Amniotic stem cell (primary cell): ENCODE measurements around the gene RNH1.

ENCODE experiments used
- DNase-seq: peaks from one replicate; lab custom pipeline; 2025; lab: John Stamatoyannopoulos, UW

The RNH1 gene

DNA sequence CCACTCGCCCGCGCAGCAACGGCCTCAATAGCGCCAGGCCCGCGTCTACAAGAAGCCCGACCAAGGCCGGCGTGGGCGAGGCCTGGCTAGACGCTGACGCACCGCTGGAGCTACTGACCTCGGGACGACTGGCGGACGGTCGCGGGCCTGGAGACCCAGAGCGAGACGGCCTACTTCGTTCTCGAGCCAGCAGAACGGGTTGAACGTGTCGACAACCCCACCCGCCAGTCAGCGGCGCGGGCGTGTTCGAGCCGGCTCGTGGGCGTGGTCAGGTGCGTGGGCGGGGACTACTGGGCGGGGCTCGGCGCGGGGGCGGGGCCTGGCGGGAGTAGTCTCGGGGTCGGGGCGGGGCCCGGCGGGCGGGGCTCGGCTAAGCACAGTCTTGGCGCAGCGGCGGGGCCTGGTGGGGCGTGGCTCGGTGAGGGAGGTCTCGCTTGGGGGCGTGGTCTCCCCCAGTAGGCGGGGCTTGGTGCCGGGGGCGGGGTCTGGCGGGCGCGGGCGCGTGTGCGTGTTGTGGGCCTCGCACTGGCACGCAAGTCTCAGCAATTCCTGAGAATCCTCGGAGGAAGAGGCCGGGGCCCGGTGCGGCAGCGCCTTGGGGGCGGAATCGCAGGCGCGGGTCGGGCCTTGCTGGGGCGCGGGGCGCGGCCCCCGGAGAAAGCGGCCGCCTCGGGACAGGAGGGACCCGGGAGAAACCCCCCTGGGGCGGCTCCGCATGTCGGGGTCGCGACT lies at the start of gene RNH1:
Gene RNH1 (minus strand): TSS at position 248 of the 732 bp plus-strand sequence. CDS start 5,080 bp downstream, outside the sequence.
- DNase-seq: peak; percentile 81

DNA sequence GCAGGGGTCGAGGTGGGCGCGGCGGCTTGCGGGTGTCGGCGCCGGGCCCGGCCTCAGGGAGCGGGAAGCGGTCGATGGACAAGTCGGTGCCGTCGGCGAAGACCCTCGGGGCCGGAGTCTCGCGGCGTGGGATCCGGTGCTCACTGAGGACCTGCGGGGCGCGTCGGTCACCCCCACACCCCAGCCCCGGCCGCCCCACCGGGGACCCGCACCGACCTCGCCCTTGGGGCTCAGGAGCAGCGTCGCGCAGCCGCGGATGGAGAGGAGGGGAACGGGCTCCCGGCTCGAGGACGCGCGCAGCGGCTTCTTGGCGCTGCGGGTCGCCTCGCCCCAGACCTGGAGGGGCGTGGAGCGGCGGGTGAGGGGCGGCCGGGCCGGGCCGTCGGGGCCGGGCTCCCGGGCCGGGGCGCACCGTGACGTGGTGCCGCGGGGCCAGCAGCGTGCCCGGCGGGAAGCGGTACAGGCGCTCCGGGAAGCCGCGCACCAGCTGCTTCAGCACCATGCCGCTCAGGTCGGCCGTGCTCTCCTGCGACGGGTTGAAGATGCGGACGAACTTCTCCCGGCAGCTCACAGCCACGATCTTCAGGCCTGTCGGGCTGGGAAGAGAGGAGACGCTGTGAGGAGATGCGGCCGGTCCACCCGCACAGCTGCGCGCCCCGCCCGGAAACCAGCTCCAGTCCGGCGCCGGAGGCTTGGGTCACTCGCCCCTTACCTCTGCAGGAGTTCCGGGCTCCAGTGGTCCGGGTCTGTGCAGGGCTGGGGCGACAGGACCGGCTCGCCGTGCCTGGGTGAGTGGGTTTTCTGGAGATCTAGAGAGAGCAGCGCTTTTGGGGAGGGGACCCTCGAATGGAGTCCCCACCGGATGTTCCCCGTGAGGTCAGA lies 49.0 kb upstream of the RNH1 start:
- no peak for DNase-seq

DNA sequence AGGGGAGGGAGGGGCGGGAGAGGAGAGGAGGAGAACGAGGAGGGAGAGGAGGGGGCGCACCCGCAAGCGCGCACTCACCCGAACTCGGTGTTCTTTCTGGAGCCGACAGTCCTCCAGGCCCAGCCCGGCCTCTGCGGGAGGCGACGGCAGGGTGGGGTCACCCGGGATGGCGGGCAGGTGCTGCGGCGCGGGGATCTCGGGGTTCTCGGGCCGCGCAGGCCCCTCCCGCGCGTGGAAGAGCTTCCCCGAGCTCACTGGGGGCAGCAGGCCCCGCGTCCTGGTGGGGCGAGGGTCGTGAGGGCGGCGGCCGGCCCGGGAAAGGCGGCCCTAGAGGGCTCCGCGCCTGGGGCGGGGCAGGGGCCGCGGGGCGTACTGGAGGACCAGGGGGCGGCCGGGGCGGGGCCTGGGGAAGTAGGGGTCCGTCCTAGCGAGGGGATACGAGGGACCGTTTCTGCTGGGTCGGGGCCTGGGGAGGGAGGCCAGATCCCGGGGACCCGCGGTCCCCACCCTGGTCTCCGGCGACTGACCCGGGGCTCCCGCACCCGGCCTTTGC lies 48.3 kb upstream of the RNH1 start:
- no peak for DNase-seq

DNA sequence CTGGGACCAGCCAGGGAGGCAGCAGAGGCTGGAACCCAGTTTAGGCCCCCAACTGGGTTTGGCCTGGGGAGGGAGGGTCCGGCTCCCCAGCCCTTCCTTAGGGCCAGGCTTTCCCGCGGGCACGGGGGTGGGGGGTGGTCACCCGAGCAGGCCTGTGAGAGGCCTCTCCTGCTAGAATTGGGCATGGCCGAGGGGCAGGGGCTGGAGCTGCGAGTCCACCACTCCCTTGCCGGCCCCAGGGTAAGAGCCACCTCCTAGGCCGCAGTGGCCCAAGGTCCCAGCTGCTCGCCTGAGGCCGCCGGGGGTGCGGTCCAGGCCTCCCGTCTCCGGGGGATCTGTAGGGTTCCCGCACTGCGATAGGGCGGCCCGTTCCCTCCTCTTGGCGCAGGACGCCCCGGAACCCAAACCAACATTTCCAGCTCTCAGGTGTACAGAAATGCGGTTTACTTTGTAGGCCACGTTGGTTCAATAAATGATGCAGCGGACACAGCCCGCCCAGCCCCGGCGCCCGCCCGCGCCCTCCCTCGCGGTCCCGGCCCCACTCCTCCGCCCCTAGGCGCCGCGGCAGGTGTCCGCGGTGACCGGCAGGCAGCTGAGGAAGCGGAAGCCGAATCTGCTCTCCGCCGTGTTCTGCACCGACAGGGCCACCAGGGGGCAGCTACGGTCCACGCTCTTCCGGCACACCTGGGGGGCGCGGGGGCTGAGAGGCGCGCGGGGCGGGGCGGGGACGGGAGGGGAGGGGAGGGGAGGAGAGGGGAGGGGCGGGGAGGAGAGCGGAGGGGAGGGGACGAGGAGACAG lies 47.6 kb upstream of the RNH1 start:
- DNase-seq: no peak

DNA sequence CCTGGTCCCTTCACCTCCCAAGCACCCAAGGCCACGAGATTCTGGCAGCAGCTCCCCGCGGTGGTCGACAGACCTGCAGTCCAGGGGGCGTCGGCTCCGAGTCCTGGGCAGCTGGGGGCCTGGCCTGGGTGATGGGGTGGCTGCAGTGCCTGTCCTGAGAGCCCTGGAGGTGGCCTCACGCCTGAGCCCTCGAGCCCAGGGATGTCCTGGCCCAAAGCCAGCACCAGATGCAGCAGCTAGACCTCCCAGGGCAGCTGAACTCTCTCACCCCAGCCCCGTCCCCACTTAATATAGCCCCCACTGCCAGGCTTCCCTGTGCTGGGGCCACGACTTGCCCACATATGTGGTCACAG lies 46.9 kb upstream of the RNH1 start:
- DNase-seq: no peak

DNA sequence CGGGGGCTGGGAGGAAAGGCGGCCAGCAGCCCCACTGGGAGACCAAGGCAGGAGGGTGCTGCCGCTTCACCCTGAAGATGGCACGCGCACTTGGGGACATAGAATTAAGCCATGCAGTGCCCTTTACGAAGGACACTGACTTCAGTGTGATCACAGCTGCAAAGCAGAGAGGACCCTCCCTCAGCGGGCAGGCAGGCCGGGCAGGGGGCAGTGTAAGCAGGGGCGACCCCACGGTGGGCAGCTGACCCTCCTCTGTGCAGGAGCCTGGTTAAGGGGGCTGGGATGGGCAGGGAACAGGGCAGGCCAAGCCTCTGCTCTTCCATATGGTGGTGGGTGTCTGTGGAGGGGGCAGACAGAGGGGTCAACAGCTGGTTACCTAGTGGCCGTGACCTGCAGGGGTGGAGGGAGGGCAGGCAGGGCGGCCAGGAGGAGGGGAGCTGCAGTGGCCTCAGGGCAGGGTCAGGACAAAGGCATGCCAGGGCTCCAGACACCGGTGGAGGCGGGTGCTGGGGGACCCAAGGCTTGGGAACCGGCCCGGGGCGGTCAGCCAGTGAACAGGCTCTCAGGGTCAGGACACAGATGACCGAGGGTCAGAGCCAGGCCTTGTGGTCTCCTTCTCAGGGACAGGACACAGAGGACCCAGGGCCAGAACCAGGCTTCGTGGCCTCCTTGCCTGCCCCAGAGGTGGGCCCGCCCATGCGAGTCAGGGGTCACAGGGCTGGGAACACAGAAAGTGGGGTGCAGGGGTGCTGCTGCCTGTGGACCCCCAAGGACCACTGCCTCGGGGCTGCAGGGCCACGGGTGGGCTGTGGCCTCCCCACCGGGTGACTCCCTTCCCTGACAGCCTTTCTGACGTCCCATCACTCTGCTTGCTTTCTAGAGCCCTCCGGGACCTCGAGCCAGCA lies 46.3 kb upstream of the RNH1 start:
- no peak for DNase-seq

DNA sequence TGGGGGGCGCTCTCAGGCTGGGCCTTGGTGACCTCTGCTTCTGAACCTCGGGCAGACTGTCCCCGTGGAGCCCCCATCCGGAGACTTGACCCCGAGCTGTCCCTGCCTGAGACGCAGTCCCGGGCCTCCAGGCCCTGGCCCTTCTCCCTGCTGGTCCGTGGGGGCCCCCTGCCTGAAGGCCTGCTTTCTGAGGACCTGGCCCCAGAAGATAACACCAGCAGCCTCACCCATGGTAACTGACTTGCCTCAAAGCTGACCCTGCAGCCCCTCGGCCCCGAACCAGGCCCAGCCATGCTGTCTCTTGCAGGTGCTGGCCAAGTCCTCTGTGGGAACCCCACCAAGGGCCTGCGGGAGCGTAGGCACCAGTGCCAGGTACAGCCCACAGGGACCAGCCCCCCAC lies 44.6 kb upstream of the RNH1 start:
- DNase-seq: no peak

DNA sequence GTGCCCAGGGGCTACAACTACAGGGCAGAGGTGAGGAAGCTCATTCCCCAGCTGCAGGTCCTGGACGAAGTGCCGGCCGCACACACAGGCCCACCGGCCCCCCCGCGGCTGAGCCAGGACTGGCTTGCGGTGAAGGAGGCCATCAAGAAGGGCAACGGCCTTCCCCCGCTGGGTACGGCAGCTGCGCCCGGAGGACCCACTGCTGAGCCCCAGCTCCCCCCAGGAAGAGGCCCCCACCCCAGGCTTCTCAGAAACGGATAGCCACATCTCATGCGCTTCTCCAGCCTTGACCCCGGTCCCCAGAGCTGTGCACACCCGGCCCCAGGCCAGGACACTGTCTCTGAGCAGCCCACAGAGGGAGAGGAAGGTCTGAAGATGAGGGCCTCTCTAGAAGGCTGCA lies 44.1 kb upstream of the RNH1 start:
- no peak for DNase-seq

DNA sequence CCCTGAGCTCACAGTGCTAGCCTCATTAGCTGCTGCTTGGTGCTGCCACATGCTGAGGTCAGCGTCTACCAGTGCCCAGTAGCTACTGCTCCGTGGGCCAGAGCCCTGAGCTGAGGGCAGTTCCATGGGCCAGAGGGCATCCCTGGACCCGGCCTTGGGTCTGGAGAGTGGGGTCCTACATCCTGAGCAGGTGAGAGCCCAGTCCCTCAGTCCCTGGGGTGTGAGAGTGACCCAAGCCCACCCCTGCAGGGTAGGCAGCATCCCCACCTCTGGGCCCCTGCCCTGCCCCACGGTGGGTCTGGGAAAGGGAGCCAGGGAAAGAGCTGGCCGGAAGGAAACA lies 43.7 kb upstream of the RNH1 start:
- DNase-seq: no peak

DNA sequence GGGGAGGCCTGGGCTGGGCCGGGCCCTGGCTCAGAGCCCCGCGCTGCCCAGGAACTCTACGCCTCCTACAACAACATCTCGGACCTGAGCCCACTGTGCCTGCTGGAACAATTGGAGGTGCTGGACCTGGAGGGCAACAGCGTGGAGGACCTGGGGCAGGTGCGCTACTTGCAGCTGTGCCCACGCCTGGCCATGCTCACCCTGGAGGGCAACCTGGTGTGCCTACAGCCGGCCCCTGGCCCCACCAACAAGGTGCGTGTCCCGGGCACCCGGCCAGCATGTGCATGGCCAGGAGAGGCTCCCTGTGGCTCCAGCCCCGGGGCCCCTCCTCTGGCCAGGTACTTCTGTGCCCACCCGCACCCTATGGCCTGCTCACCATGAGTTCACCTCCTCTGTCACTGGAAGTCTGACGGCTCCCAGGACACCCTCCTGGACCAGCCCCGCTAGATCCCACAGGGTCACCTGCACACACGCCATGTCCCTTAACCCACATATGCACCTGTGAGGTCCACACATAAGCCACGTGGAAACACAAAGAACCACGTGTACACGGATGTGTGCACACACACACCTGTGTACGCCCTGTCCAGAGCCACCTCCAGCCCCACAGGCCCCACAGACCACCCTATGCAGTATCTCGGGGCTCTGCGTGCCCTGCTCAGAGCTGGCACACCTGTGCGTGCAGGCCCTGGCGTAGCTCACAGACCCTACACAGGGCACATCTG lies 43.1 kb upstream of the RNH1 start:
- no peak for DNase-seq

DNA sequence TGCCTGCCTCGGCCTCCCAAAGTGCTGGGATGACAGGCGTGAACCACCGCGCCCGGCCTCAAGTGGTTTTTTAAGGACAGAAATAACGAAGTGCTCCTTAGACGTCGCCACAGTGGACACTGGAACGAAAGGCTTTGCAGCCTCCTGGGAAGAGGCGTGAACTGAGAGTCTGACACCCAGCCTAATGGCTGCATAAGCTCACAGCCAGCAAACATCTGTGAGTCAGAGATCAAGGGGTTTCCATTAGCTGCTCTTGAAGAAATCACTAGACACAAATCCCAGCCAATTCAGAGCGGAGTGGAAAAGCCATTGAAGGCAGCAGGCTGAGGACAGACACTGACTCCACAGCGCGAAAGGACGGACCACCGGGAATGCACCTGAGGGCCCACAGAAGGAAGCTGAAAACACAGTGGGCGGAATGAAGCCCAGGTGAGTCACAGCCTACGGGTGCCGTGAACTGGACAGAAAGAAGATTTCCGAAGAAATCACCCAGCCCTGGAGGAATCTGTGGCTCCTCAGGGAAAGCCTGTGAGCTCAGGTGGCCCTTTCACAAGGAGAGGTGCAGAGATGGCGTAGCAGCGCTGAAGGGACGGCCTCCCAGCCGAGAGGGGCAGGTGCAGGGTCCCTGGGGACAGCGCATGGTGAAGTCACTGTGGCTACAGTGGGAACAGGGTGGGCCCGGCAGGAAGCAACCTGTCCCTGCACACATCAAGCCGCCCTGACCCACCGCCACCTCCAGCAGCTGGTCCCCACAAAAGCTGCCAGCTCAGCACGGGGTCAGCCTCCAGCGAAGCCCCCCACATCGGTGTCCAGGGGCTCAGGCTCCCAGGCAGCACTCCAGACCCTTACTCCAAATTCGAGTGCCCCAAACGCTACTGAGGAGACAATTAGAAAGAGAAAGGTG lies 41.9 kb upstream of the RNH1 start:
- no peak for DNase-seq

DNA sequence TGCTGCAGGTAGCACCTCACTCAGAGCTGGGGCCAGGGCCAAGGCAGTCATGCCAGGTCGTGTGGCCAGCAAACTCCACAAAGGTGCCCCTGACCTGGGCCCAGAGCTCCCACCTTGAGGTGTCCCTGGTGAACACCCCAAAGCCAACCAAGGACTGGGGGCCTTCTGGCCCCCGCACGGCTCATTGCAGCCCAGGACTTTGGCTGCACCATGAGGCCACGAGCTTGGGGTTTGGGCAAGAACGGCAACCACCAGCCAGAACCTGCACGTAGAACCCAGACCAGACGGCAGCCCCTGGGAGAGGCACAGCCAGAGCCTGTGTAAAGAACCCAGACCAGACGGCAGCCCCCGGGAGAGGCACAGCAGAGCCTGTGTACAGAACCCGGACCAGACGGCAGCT lies 38.1 kb upstream of the RNH1 start:
- no peak for DNase-seq

DNA sequence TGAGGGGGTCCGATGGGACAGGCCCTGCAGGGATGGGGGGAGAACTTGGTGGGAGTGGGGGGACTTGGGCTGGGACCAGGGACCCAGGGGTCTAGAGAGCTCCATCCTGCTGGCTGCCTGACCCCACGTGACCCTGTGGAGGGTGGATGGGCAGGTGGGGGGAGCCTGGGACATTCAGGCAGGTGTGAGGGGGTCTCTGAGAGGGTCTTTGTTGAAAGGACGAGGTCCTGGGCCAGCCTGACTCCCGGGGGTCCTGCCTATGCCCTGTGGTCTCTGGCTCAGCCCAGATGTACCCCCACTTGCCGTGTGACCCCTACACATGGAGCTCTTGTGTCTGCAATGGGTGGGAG lies 37.8 kb upstream of the RNH1 start:
- DNase-seq: no peak

DNA sequence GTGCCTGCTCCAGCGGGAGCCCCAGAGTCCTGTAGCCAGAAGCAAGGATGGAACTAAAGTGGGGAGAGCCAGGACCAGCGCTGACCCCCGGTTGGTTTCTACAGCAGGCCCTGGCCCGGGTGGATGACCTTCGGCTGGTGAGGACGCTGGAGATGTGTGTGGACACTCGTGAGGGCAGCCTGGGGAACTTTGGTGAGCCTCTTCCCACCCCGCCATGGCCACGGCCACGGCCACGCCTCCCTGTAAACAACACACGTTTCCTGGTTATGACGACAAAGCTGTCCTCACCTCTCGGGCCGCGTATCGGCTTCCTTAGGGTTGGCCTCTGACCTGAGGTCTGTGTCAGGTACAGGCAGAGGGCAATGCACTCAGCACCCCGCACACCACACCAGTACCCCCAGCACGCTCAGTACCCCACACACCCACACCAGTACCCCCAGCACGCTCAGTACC lies 34.4 kb upstream of the RNH1 start:
- no peak for DNase-seq

DNA sequence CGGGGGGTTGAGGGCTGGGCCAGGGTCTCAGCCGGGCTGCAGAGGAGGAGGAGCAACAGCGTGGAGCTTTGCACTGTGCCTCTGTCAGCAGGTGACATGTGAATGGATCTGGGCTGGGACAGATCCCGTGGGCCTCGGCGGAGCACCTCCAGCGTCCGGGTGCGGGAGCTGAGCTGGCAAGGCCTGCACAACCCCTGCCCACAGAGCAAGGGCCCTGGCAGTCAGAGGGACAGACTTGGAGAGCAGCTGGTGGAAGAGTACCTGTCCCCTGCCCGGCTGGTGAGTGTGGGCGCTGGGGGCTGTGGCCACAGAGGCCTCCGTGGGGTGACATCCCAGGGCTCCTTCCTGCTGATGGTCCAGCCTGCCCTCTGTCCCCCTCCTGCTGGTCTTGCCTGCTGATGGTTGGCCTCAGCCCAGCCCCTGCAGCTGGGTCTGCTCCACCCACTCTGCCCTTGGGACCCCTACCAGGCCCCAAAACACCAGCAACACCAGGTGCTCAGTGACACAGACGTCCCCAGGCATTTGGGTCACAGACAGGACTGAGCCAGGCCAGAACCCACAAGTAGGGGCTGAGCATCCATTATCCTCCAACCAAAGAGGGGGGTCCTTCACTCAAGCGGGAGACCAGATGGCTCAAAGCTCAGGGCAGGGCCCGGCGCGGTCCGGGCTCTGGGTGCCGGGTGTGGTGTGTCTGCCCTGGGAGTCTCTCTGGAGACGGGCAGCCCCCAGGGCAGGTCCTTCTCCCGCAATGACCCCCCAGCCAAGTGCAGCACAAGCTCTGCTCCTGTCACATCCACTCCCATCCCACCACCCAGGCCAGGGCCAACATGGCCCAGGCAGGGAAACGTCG lies 33.8 kb upstream of the RNH1 start:
- no peak for DNase-seq

DNA sequence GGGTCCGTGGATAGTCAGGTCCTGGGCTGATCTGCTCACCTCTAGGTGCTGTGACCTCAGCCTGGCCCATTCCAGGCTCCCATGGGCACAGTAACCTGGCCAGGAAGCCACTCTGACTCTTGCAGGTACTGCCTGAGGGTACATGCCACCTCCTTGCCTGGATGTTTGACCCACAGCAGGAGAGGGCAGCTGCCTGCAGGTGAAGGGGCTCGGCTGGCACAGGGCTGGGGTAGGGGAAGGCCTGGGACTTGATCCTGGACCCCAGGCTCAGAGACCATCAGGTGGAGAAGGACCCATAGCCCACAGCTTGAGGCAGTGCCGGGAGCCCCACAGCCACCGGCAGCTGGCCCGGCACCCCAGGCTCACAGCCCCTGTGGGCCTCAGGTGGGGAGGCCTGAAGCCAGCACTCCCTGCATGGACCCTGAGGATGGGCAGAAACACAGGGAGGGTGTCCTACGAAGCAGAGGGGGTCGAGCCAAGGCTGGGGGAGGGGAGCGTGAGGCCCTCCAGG lies 33.0 kb upstream of the RNH1 start:
- no peak for DNase-seq

DNA sequence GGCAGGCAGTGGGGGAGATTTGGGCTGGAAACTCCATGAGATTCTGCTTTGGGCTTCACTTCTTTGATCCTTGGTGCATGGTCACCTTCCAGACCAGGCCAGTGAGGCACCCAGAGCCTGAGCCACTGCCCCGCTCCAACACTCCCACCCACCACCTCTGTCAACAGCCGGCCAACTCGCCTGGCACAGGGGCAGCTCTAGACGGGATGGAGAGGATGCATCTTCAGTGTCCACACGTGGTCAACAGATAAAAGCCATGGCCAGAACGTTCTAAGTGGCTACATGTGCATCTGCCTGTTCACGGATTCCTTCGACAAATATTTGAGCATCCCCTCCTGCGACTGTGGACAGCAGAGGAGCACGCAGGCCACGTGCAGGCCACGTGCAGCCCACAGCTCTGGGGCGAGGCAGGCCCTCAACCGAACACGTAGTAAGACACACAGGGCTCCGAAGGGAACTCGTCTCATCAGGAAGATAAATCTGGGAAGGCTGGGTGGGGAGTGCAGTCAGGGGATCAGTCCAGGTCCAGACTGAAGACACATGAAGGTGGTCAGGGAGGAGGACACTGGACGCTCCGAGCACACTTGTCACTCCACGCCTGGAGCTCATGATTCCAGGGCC lies 31.5 kb upstream of the RNH1 start:
- DNase-seq: no peak
